ENCODE data around the gene PKP2.

DNA sequence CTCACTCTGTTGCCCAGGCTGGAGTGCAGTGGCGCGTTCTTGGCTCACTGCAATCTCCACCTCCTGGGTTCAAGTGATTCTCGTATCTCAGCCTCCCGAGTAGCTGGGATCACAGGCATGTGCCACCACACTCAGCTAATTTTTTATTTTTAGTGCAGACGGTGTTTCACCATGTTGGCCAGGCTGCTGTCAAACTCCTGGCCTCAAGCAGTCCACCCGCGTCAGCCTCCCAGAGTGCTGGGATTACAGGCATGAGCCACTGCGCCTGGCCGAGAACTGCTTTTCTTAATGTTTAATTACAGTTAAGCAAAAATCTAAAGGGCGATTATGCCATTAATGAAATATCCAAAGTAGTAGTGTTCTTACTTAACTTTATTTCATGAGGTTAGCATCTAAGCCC lies 154.4 kb downstream of the PKP2 start:
- TF ChIP-seq, protein P1, sequence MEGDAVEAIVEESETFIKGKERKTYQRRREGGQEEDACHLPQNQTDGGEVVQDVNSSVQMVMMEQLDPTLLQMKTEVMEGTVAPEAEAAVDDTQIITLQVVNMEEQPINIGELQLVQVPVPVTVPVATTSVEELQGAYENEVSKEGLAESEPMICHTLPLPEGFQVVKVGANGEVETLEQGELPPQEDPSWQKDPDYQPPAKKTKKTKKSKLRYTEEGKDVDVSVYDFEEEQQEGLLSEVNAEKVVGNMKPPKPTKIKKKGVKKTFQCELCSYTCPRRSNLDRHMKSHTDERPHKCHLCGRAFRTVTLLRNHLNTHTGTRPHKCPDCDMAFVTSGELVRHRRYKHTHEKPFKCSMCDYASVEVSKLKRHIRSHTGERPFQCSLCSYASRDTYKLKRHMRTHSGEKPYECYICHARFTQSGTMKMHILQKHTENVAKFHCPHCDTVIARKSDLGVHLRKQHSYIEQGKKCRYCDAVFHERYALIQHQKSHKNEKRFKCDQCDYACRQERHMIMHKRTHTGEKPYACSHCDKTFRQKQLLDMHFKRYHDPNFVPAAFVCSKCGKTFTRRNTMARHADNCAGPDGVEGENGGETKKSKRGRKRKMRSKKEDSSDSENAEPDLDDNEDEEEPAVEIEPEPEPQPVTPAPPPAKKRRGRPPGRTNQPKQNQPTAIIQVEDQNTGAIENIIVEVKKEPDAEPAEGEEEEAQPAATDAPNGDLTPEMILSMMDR (IDR thresholded peaks at IDR 0.05): no peak
- TF ChIP-seq POLR2A (IDR thresholded peaks at IDR 0.05): no peak
- TF ChIP-seq POLR2AphosphoS5 (IDR thresholded peaks at IDR 0.05; ENCODE audit: insufficient read depth in 1 of 2, low read depth in 1 of 2): no peak

All from vagina (tissue), 2 donors.